GM23338 (cell line): Measurements from ENCODE around the gene LMX1B. TPM values are rescaled to one million over a fixed set of nuclear protein-coding genes. Genes with fewer than 3 reads are reported as not detected.
A peak's percentile ranks its signal among the peaks of the same experiment; 100 is the strongest.

Source experiments
- ATAC-seq: fragments of 200-7000 bp; cut with Tn5 transposase; 3 replicates; pipeline ENCODE4 v1.9.1; 2020
- DNase-seq: peaks from one replicate; pipeline ENCODE4 v3.0.0-alpha.2; 2015; ENCODE audit warnings: low spot score
- H2AFZ ChIP-seq: fragments of 200-600 bp; sonication (generic); 2 replicates; pipeline ENCODE4 v1.8.0; 2016; ENCODE audit warnings: antibody characterized with exemption, mild to moderate bottlenecking, moderate library complexity
- H3F3A ChIP-seq: fragments of 200-600 bp; sonication (generic); replicated peaks from 2 replicates; pipeline ENCODE4 v1.8.0; 2017; ENCODE audit warnings: antibody characterized with exemption, mixed run types, low read depth
- H3K27ac ChIP-seq: fragments of 200-600 bp; sonication (generic); 2 replicates; pipeline ENCODE4 v1.6.1; 2016; ENCODE audit warnings: low read depth
- H3K27me3 ChIP-seq: fragments of 200-600 bp; sonication (generic); 2 replicates; pipeline ENCODE4 v1.8.0; 2016; ENCODE audit warnings: mild to moderate bottlenecking, mixed run types, moderate library complexity; ENCODE audit not compliant: insufficient read depth
- H3K36me3 ChIP-seq: fragments of 200-600 bp; sonication (generic); 2 replicates; pipeline ENCODE4 v1.8.0; 2016; ENCODE audit warnings: mild to moderate bottlenecking; ENCODE audit not compliant: insufficient read depth
- H3K4me1 ChIP-seq: fragments of 200-600 bp; sonication (generic); 2 replicates; pipeline ENCODE4 v1.8.0; 2016; ENCODE audit warnings: mild to moderate bottlenecking, moderate library complexity; ENCODE audit not compliant: insufficient read depth
- H3K4me2 ChIP-seq: fragments of 200-600 bp; sonication (generic); 2 replicates; pipeline ENCODE4 v1.7.1; 2017; ENCODE audit warnings: mixed run types
- H3K4me3 ChIP-seq: fragments of 200-600 bp; sonication (generic); 2 replicates; pipeline ENCODE4 v1.6.1; 2016; ENCODE audit warnings: mixed run types
- H3K79me2 ChIP-seq: fragments of 200-600 bp; sonication (generic); replicated peaks from 2 replicates; pipeline ENCODE4 v1.8.0; 2017; ENCODE audit warnings: mild to moderate bottlenecking; ENCODE audit not compliant: insufficient read depth
- H3K9me2 ChIP-seq: fragments of 200-600 bp; sonication (generic); 2 replicates; pipeline ENCODE4 v1.8.0; 2017; ENCODE audit not compliant: insufficient read depth
- H4K20me1 ChIP-seq: fragments of 200-600 bp; sonication (generic); replicated peaks from 2 replicates; pipeline ENCODE4 v1.8.0; 2017; ENCODE audit warnings: mild to moderate bottlenecking; ENCODE audit not compliant: insufficient read depth
- H3K27ac Mint-ChIP-seq: 2 replicates; pipeline ENCODE4 v1.8.0; 2020; ENCODE audit warnings: inconsistent platforms, mild to moderate bottlenecking, moderate library complexity, mixed read lengths
- H3K27me3 Mint-ChIP-seq: 3 replicates; pipeline ENCODE4 v1.8.0; 2022; ENCODE audit warnings: low read depth, mild to moderate bottlenecking, moderate library complexity, mixed read lengths, inconsistent platforms; ENCODE audit not compliant: insufficient read depth, poor library complexity
- H3K36me3 Mint-ChIP-seq: 3 replicates; pipeline ENCODE4 v1.8.0; 2021; ENCODE audit warnings: low read depth, mild to moderate bottlenecking, inconsistent platforms, moderate library complexity, mixed read lengths
- H3K4me1 Mint-ChIP-seq: 3 replicates; pipeline ENCODE4 v1.8.0; 2020; ENCODE audit warnings: mild to moderate bottlenecking, inconsistent platforms, mixed read lengths
- H3K4me3 Mint-ChIP-seq: 3 replicates; pipeline ENCODE4 v1.8.0; 2021; ENCODE audit warnings: moderate library complexity, mild to moderate bottlenecking, inconsistent platforms, mixed read lengths
- H3K9me3 Mint-ChIP-seq: 3 replicates; pipeline ENCODE4 v1.8.0; 2020; ENCODE audit warnings: moderate library complexity, mild to moderate bottlenecking, inconsistent platforms, mixed read lengths
- CREB1 ChIP-seq: fragments of 250-450 bp; sonication (Bioruptor Pico); IDR thresholded peaks from 2 replicates; pipeline ENCODE4 v1.5.0; 2020; ENCODE audit warnings: low read depth, mild to moderate bottlenecking, moderate library complexity
- EZH2 ChIP-seq: fragments of 200-600 bp; sonication (generic); IDR thresholded peaks from one replicate; pipeline ENCODE4 v1.8.0; 2017; ENCODE audit warnings: antibody characterized with exemption, mild to moderate bottlenecking, low read depth; ENCODE audit not compliant: unreplicated experiment
- EZH2phosphoT487 ChIP-seq: fragments of 200-600 bp; sonication (generic); IDR thresholded peaks from one replicate; pipeline ENCODE4 v1.8.1; 2018; ENCODE audit warnings: antibody characterized with exemption; ENCODE audit not compliant: unreplicated experiment
- JUNB ChIP-seq: IDR thresholded peaks from one replicate; pipeline ENCODE4 v1.6.1; 2016; ENCODE audit warnings: antibody characterized with exemption; ENCODE audit not compliant: unreplicated experiment
- NANOG ChIP-seq: IDR thresholded peaks from 2 replicates; pipeline ENCODE4 v1.6.1; 2016; ENCODE audit warnings: antibody characterized with exemption, borderline replicate concordance
- POLR2AphosphoS5 ChIP-seq: IDR thresholded peaks from 2 replicates; pipeline ENCODE4 v1.6.1; 2016; ENCODE audit warnings: antibody characterized with exemption, low read depth
- polyA plus RNA-seq: library from polyadenylated mRNA; unstranded; fragments of >200 nt; fragmentation: Nextera tagmentation; extraction: Ambion mirVana; gene quantifications from 2 replicates; pipeline ENCODE4 v1.2.1, GENCODE V29; 2016
- total RNA-seq: library from RNA; depleted of rRNA; stranded (reverse); fragments of >200 nt; shearing (Covaris generic); gene quantifications from 2 replicates; pipeline ENCODE4 v1.2.3, GENCODE V29; 2014
- TF ChIP-seq, protein P1 (sequence below), 2 experiments: fragments of 200-600 bp in 1 of 2; sonication (generic) in 1 of 2; conservative IDR thresholded peaks; 2 replicates each; pipeline versions ENCODE4 v1.5.1 to v1.6.1; 2016 to 2017; ENCODE audit warnings: antibody characterized with exemption in 2 of 2, low read depth in 2 of 2, mild to moderate bottlenecking in 2 of 2, moderate library complexity in 1 of 2

The LMX1B gene
- total and polyA plus RNA-seq, 2 experiments from 2014 or later: 0.08 to 0.21 TPM

DNA sequence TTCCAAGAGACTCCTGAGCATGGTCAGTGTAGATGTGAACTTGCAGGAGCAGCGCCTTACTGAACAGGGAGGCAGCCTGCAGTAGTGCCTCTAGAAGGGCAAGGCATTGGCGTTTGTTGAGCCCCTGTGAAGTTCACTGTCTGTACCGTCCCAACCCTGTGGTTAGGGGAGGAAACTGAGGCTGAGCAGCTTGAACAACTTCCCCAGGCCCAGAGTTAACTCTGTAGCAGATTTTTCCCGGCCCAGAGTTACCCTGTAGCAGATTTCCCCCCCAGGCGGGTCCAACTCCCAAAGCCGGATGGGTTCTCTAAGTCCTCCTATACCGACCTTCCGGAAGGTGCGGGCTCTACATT, 9.6 kb downstream of the LMX1B start:
- no peaks in the 10 kb centered on the region for H3K79me2 ChIP-seq
- no peak overlapping the region for H2AFZ ChIP-seq
- H3K27ac ChIP-seq: no peak overlapping the region
- H3K4me1 ChIP-seq: peaks cover 60% of the 10 kb centered on the region
- peaks cover 15% of the 10 kb centered on the region for H4K20me1 ChIP-seq
- peak overlapping the region; percentile 58 for H3K4me3 ChIP-seq
- H3F3A ChIP-seq: peaks cover 17% of the 10 kb centered on the region
- TF ChIP-seq POLR2AphosphoS5 (no peak), EZH2 (peak; percentile 65)
- peak overlapping the region; percentile 87 for H3K4me2 ChIP-seq
- H3K27me3 Mint-ChIP-seq: peaks cover 99% of the 10 kb centered on the region
- ATAC-seq (peak; percentile 3), DNase-seq (peak; percentile 47)
- H3K4me3 Mint-ChIP-seq: peak overlapping the region; percentile 43; the same call in 1 of the 3 replicates
- H3K9me2 ChIP-seq: no peaks in the 10 kb centered on the region
- peaks cover 100% of the 10 kb centered on the region for H3K27me3 ChIP-seq
- no peaks in the 10 kb centered on the region for H3K9me3 Mint-ChIP-seq
- H3K27ac Mint-ChIP-seq: no peak overlapping the region
- peaks cover 52% of the 10 kb centered on the region for H3K4me1 Mint-ChIP-seq
- H3K36me3 Mint-ChIP-seq: no peaks in the 10 kb centered on the region
- H3K36me3 ChIP-seq: no peaks in the 10 kb centered on the region

DNA sequence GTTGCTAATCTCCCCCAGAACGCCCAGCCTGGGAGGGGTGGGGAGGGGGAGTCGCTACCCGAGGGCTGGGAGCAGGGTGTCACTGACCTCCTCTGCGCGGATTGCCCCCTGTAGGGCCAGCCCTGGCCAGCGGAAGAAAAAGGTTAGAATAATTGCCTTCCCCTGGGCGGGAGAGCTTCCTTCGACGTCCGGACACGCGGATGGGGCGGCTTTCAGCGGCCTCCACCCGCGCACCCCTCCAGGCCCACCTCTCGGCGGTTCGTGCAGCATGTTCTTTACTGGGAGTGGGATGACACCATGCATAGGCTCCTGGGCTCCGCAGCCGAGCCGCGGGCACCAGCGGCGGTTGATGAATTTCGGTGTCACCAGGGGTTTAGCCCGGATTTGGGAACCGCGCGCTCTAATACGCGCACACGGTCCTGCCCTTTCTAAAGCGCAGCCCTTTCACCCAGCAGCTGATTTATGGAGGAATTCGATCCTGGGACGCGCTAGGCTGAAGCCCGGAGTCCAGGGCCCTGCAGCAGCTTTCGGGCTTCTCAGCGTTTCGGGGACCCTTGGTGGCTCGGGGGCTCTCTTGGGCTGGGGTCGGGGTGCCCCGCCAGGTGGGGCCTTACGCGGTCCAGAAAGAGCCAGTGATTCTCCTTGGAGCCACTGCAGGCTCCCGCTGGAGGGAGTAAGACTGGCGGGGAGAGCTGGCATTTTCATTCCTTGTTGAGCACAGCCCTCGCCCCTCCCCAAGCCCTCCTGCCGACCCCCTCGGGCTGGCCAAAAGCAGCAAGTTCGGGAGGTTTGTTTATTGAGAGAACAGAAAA, 10.1 kb downstream of the LMX1B start:
- peak; percentile 13 for ATAC-seq
- Histone ChIP-seq H3F3A (peaks cover 17% of the 10 kb centered on the region), H3K36me3 (no peaks in the 10 kb centered on the region), H3K4me2 (peak overlapping the region; percentile 87), H3K9me2 (no peaks in the 10 kb centered on the region), H3K4me1 (peaks cover 54% of the 10 kb centered on the region), H2AFZ (peak overlapping the region; percentile 81), H3K27me3 (peaks cover 100% of the 10 kb centered on the region), H3K79me2 (no peaks in the 10 kb centered on the region), H3K27ac (no peak overlapping the region), H4K20me1 (peaks cover 12% of the 10 kb centered on the region), H3K4me3 (peak overlapping the region; percentile 58)
- peak; percentile 73 for DNase-seq
- Mint-ChIP-seq H3K27ac (no peak overlapping the region), H3K9me3 (no peaks in the 10 kb centered on the region), H3K36me3 (no peaks in the 10 kb centered on the region), H3K4me3 (peak overlapping the region; percentile 69), H3K27me3 (peaks cover 100% of the 10 kb centered on the region), H3K4me1 (peaks cover 48% of the 10 kb centered on the region)
- TF ChIP-seq, protein P1, sequence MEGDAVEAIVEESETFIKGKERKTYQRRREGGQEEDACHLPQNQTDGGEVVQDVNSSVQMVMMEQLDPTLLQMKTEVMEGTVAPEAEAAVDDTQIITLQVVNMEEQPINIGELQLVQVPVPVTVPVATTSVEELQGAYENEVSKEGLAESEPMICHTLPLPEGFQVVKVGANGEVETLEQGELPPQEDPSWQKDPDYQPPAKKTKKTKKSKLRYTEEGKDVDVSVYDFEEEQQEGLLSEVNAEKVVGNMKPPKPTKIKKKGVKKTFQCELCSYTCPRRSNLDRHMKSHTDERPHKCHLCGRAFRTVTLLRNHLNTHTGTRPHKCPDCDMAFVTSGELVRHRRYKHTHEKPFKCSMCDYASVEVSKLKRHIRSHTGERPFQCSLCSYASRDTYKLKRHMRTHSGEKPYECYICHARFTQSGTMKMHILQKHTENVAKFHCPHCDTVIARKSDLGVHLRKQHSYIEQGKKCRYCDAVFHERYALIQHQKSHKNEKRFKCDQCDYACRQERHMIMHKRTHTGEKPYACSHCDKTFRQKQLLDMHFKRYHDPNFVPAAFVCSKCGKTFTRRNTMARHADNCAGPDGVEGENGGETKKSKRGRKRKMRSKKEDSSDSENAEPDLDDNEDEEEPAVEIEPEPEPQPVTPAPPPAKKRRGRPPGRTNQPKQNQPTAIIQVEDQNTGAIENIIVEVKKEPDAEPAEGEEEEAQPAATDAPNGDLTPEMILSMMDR (conservative IDR thresholded peaks at IDR 0.05; ENCODE audit: low read depth in 2 of 2): no peak
- TF ChIP-seq POLR2AphosphoS5 (no peak), EZH2phosphoT487 (peak; percentile 16), JUNB (no peak), CREB1 (no peak), EZH2 (peak; percentile 74)

DNA sequence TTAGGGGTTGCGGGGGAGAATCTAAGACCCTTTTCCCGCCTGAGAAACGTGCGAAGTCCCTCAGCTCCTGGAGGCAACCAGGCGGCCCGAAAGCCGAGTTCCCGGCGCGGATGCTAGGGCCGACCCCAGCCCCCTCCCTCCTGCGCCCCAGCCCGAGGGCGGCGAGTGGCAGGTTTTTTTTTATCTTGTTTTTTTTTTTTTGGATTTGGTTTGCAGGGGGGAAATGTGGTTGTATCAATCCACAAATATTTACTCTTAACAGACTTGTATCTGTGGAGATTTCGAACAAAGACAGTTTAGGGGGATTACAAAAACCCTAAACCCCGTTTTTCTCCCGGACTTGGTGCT, 10.7 kb downstream of the LMX1B start:
- ATAC-seq (peak; percentile 5), DNase-seq (peak; percentile 59)
- H3F3A ChIP-seq: peaks cover 17% of the 10 kb centered on the region
- H3K4me2 ChIP-seq: peak overlapping the region; percentile 87
- peaks cover 100% of the 10 kb centered on the region for H3K27me3 ChIP-seq
- peaks cover 49% of the 10 kb centered on the region for H3K4me1 ChIP-seq
- Mint-ChIP-seq H3K27me3 (peaks cover 100% of the 10 kb centered on the region), H3K4me1 (peaks cover 44% of the 10 kb centered on the region), H3K4me3 (peak overlapping the region; percentile 69; the same call in 2 of the 3 replicates), H3K36me3 (no peaks in the 10 kb centered on the region), H3K27ac (no peak overlapping the region), H3K9me3 (no peaks in the 10 kb centered on the region)
- H4K20me1 ChIP-seq: peaks cover 12% of the 10 kb centered on the region
- peak overlapping the region; percentile 58 for H3K4me3 ChIP-seq
- no peaks in the 10 kb centered on the region for H3K79me2 ChIP-seq
- H3K27ac ChIP-seq: no peak overlapping the region
- H2AFZ ChIP-seq: peak overlapping the region; percentile 81
- TF ChIP-seq NANOG (no peak), EZH2 (peak; percentile 67)
- H3K36me3 ChIP-seq: no peaks in the 10 kb centered on the region
- H3K9me2 ChIP-seq: no peaks in the 10 kb centered on the region
